ENCODE measurements around the gene ILRUN. TPM values are rescaled to one million over a fixed set of nuclear protein-coding genes. Genes with fewer than 3 reads are reported as not detected.

ILRUN gene
- total and polyA plus RNA-seq, 9 of the 15 experiments (the other 6 are each of a cell fraction or from before 2014, with no cell fraction given), result 24.9 to 78.9 (median 53.4) TPM

GRCh38 chr6:34658605-34659265 is 37.8 kb downstream of the ILRUN start (continued):
- no peak for TF ChIP-seq HINFP (tag; conservative IDR thresholded peaks at IDR 0.05; ENCODE audit: low read depth)
- TF ChIP-seq NRF1 (conservative IDR thresholded peaks at IDR 0.05 in 1 of 2, IDR thresholded peaks at IDR 0.05 in 1 of 2), result no peak
- TF ChIP-seq ZC3H4 (CRISPR knock-in tag; IDR thresholded peaks at IDR 0.05; ENCODE audit: borderline replicate concordance), result no peak
- 0 out of 2 replicates have a peak, but pooled peaks have one; percentile 29 for TF ChIP-seq ZNF592 (IDR thresholded peaks at IDR 0.05)
- 0 out of 4 replicates have a peak, but pooled peaks of 1 of the 2 experiments have one; percentile 8 for TF ChIP-seq TBL1XR1 (IDR thresholded peaks at IDR 0.05; ENCODE audit: low read length in 2 of 2)
- 0 out of 2 replicates have a peak, but pooled peaks have one; percentile 12 for TF ChIP-seq MAX (CRISPR knock-in tag; IDR thresholded peaks at IDR 0.05)
- no peak for TF ChIP-seq SETDB1 (IDR thresholded peaks at IDR 0.05; ENCODE audit: low read length)
- TF ChIP-seq NFATC3 (IDR thresholded peaks at IDR 0.05), result no peak
- TF ChIP-seq PREB (CRISPR knock-in tag; IDR thresholded peaks at IDR 0.05), result peak; percentile 80; the same call in 1 of the 2 replicates
- TF ChIP-seq SMARCA5 (IDR thresholded peaks at IDR 0.05), result no peak

All from K562 (cell line).